CD8-positive, alpha-beta memory T cell (primary cell): ENCODE measurements around the gene VPS13A. TPM values are rescaled to one million over a fixed set of nuclear protein-coding genes. Genes with fewer than 3 reads are reported as not detected.
"Not testable (repeated sequence)": the region's sequence is repeated elsewhere in the genome, so short reads cannot be mapped to it uniquely, and the experiment has no call there.

Experiments used
- CTCF ChIA-PET: fragments of 350-600 bp; sonication (Branson Sonifier 250); formaldehyde crosslinking; loops from one replicate; lab custom pipeline; 2021; ENCODE audit warnings: antibody characterized with exemption; lab: Charles Lee
- POLR2A ChIA-PET: fragments of 350-600 bp; sonication (Branson Sonifier 250); formaldehyde crosslinking; loops from one replicate; lab custom pipeline; 2021; ENCODE audit warnings: antibody characterized with exemption; lab: Charles Lee
- DNase-seq, 5 donors: peaks; one replicate each; pipeline versions ENCODE4 v3.0.0 to v3.0.0-alpha.2; 2020 to 2022; ENCODE audit warnings: mixed read lengths in 1 of 5
- H3K27ac ChIP-seq: one replicate; pipeline ENCODE4 v1.7.0; 2013; ENCODE audit warnings: low read depth, mild to moderate bottlenecking, low read length, moderate library complexity
- H3K27me3 ChIP-seq: 2 replicates; pipeline ENCODE4 v1.7.0; 2013; ENCODE audit warnings: low read length, mild to moderate bottlenecking; ENCODE audit not compliant: insufficient read depth, poor library complexity, severe bottlenecking
- H3K36me3 ChIP-seq: 2 replicates; pipeline ENCODE4 v1.7.0; 2013; ENCODE audit warnings: mild to moderate bottlenecking, low read length, moderate library complexity; ENCODE audit not compliant: insufficient read depth
- H3K4me1 ChIP-seq: 2 replicates; pipeline ENCODE4 v1.7.0; 2013; ENCODE audit warnings: mild to moderate bottlenecking, low read length, moderate library complexity; ENCODE audit not compliant: insufficient read depth
- H3K4me3 ChIP-seq: 2 replicates; pipeline ENCODE4 v1.7.0; 2013; ENCODE audit warnings: mild to moderate bottlenecking, low read length
- H3K9me3 ChIP-seq: 2 replicates; pipeline ENCODE4 v1.7.0; 2013; ENCODE audit warnings: mild to moderate bottlenecking, low read length
- H3K27ac Mint-ChIP-seq, 8 donors: one replicate each; pipeline ENCODE4 v1.8.0; 2020 to 2021; ENCODE audit warnings: mixed read lengths in 8 of 8, mild to moderate bottlenecking in 6 of 8, inconsistent platforms in 3 of 8, moderate library complexity in 3 of 8
- H3K27me3 Mint-ChIP-seq, 2 donors: one replicate each; pipeline ENCODE4 v1.8.0; 2020 to 2021; ENCODE audit warnings: mixed read lengths in 2 of 2, mild to moderate bottlenecking in 1 of 2, moderate library complexity in 1 of 2
- H3K36me3 Mint-ChIP-seq, 3 donors: one replicate each; pipeline ENCODE4 v1.8.0; 2020 to 2021; ENCODE audit warnings: mixed read lengths in 3 of 3, inconsistent platforms in 1 of 3, mild to moderate bottlenecking in 1 of 3
- H3K4me1 Mint-ChIP-seq, 3 donors: one replicate each; pipeline ENCODE4 v1.8.0; 2020 to 2021; ENCODE audit warnings: mixed read lengths in 3 of 3, inconsistent platforms in 1 of 3, mild to moderate bottlenecking in 1 of 3
- H3K4me3 Mint-ChIP-seq, 7 donors: one replicate each; pipeline ENCODE4 v1.8.0; 2020 to 2021; ENCODE audit warnings: mixed read lengths in 7 of 7, mild to moderate bottlenecking in 6 of 7, moderate library complexity in 4 of 7, inconsistent platforms in 2 of 7
- H3K9me3 Mint-ChIP-seq, 5 donors: one replicate each; pipeline ENCODE4 v1.8.0; 2020 to 2022; ENCODE audit warnings: mixed read lengths in 5 of 5, mild to moderate bottlenecking in 3 of 5, moderate library complexity in 2 of 5, inconsistent platforms in 1 of 5
- polyA plus RNA-seq: library from polyadenylated mRNA; unstranded; fragments of 300-500 nt; fragmentation: Illumina TruSeq; gene quantifications from one replicate; pipeline ENCODE4 v1.2.3, GENCODE V29; 2021
- total RNA-seq, 2 experiments: library from RNA; stranded (reverse); gene quantifications; one replicate each; pipeline ENCODE4 v1.2.3, GENCODE V29; 2021

VPS13A gene
- total and polyA plus RNA-seq, 3 experiments from 2014 or later = 4.4 to 29.8 (median 29.7) TPM

DNA sequence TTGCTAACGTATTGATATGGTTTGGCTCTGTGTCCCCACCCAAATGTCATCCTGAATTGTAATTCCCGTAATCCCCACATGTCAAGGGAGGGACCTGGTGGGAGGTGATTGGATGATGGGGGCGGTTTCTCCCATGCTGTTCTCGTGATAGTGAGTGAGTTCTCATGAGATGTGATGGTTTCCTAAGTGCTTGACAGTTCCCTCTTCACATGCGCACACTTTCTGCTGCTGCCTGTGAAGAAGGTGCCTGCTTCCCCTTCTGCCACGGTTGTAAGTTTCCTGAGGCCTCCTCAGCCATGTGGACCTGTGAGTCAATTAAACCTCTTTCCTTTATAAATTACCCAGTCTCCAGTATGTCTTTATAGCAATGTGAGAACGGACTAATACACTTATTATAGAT is 263.8 kb downstream of the VPS13A start:
- POLR2A ChIA-PET, H3K27ac ChIP-seq, DNase-seq, H3K27me3 Mint-ChIP-seq, H3K9me3 ChIP-seq, H3K4me1 Mint-ChIP-seq, H3K9me3 Mint-ChIP-seq, H3K27ac Mint-ChIP-seq, H3K4me3 Mint-ChIP-seq, H3K36me3 Mint-ChIP-seq, H3K27me3 ChIP-seq, H3K36me3 ChIP-seq, H3K4me1 ChIP-seq, H3K4me3 ChIP-seq: not testable (repeated sequence)
- CTCF ChIA-PET = interaction anchor here (7.0 kb wide), 1 partner anchor 16 kb away, joined by 33 read pairs; no protein-coding TSS in a partner anchor

DNA sequence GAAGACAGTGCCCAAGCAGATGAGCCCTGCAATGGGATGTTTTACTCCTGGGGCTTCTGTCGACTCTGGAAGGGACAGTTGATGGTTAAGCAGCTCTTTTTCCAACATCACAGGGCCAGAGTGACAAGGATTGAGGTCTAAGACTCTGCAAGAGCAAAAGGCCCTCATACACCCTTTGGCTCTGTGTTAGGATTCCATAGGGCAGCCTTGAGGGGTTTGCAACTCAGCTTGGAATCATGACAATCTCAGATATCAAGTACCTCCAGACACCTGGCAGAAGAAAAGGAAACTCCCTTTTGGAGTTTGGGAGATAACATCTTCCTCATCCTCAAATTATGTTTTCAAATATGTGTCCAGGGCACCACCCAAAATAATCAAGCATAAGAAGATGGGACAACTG is 265.1 kb downstream of the VPS13A start:
- CTCF ChIA-PET = interaction anchor here (1.7 to 7.0 kb wide), 2 partner anchors 11 to 15 kb away, joined by 5 to 33 read pairs; no protein-coding TSS in a partner anchor
- H3K27me3 ChIP-seq = no peaks in the 10 kb centered on the region
- H3K27ac ChIP-seq = no peak overlapping the region
- no peak for DNase-seq
- H3K36me3 Mint-ChIP-seq = peaks cover 0 to 2% (median 2%) of the 10 kb centered on the region in 3 donors
- H3K36me3 ChIP-seq = no peaks in the 10 kb centered on the region
- no peaks in the 10 kb centered on the region for H3K4me1 ChIP-seq
- no peaks in the 10 kb centered on the region for H3K4me1 Mint-ChIP-seq
- no peaks in the 10 kb centered on the region for H3K9me3 ChIP-seq
- peaks cover 5 to 14% of the 10 kb centered on the region in 2 donors for H3K27me3 Mint-ChIP-seq
- POLR2A ChIA-PET = no interaction called here
- H3K4me3 Mint-ChIP-seq = no peak overlapping the region
- peaks cover 0 to 2% (median 1%) of the 10 kb centered on the region in 5 donors for H3K9me3 Mint-ChIP-seq
- no peak overlapping the region for H3K4me3 ChIP-seq
- no peak overlapping the region for H3K27ac Mint-ChIP-seq

DNA sequence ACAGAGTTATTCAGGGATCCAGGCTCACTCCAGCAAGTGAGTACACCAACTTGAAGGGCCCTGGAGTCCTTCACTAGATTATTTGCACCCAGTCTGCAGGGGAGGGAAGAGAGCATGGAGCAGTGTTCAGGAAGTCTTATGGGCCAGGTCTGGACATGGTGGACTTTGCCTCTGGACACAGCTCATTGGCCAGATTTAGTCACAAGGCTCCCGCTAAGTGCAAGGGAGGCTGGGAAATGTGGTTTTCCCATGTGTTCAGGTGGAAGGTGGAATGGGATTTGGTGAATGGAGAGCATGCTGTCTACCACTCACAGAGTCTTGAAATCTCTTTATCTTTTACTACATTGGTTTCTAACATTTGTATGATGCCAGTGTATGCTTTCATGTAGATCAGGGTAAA is 270.3 kb downstream of the VPS13A start:
- ChIA-PET POLR2A (no interaction called here), CTCF (no interaction called here)
- no peak overlapping the region for H3K27ac ChIP-seq
- Mint-ChIP-seq H3K4me1 (no peaks in the 10 kb centered on the region), H3K36me3 (peaks cover 0 to 5% (median 0%) of the 10 kb centered on the region in 3 donors), H3K27me3 (peaks cover 8 to 44% of the 10 kb centered on the region in 2 donors), H3K27ac (no peak overlapping the region), H3K9me3 (peaks cover 0 to 6% (median 4%) of the 10 kb centered on the region in 5 donors), H3K4me3 (no peak overlapping the region)
- no peaks in the 10 kb centered on the region for H3K9me3 ChIP-seq
- no peak overlapping the region for H3K4me3 ChIP-seq
- H3K4me1 ChIP-seq = no peaks in the 10 kb centered on the region
- H3K27me3 ChIP-seq = no peaks in the 10 kb centered on the region
- DNase-seq = no peak
- no peaks in the 10 kb centered on the region for H3K36me3 ChIP-seq

DNA sequence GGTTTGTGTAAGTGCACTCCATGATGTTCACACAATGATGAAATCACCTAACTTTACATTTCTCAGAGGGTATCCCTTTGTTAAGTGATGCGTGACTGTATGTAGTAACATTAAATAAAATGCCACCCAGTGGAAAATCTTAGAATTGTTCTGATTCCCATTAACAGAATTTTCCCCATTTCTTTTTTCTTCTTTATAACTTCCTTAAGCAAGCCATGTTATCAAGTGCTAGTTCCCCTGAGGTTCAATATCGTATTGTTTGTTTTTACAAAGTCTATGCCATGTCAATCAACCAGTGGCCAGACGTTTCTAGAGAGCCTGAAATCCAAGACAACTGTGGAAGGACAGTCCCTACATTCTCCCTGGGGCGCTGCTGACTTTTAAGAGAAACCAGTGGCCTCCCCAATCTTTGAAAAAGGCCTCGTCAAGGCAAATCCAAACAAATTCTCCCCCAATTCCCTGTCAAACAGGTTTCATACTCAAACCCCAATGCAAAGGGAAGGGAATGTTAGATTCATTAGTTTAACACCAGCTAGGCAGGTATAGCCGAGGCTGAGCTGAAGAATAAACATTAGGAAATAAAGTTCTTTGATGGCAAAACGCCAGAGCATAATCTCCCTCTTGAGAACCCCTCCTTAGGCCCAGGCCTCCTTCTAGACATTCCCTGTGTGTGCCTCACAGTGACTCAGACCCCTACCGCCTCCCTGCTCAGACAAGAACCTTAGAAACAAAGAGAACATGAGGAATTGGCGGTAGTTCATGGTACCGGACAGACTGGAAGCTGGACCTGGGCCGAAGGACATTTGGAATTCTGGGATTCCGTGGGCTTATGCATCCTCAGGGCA is 272.1 kb downstream of the VPS13A start:
- peaks cover 0 to 6% (median 4%) of the 10 kb centered on the region in 5 donors for H3K9me3 Mint-ChIP-seq
- H3K27ac Mint-ChIP-seq = no peak overlapping the region
- no peak overlapping the region for H3K4me3 ChIP-seq
- H3K27me3 ChIP-seq = no peaks in the 10 kb centered on the region
- H3K9me3 ChIP-seq = no peaks in the 10 kb centered on the region
- peaks cover 0 to 5% (median 0%) of the 10 kb centered on the region in 3 donors for H3K36me3 Mint-ChIP-seq
- CTCF ChIA-PET = no interaction called here
- POLR2A ChIA-PET = no interaction called here
- no peaks in the 10 kb centered on the region for H3K4me1 ChIP-seq
- H3K36me3 ChIP-seq = no peaks in the 10 kb centered on the region
- DNase-seq = no peak
- no peak overlapping the region for H3K27ac ChIP-seq
- H3K27me3 Mint-ChIP-seq = peaks cover 8 to 43% of the 10 kb centered on the region in 2 donors
- H3K4me3 Mint-ChIP-seq = no peak overlapping the region
- peaks cover 6 to 10% (median 7%) of the 10 kb centered on the region in 3 donors for H3K4me1 Mint-ChIP-seq

DNA sequence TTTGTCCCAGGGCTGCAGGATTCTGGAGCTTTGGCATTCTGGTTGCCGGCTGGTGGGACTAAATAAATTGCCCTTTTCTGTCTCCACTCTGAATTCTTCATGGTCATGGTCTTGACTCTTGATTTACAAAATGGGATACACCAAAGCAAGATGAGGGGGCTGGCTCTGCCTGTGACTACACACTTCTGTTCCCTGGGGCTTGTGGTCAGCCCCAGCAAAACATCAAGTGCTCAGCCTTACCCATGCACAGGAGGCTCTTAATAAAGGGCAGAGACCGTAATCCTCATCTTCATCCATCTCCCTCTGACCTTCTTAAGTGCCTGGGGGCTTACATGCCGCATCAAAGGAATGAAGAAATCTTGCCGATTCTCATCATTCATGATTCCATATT is 272.7 kb downstream of the VPS13A start:
- H3K4me3 Mint-ChIP-seq = no peak overlapping the region
- no peaks in the 10 kb centered on the region for H3K9me3 ChIP-seq
- H3K27ac ChIP-seq = no peak overlapping the region
- no peaks in the 10 kb centered on the region for H3K27me3 ChIP-seq
- CTCF ChIA-PET = no interaction called here
- H3K36me3 Mint-ChIP-seq = peaks cover 0 to 5% (median 0%) of the 10 kb centered on the region in 3 donors
- H3K4me1 Mint-ChIP-seq = peaks cover 6 to 10% (median 7%) of the 10 kb centered on the region in 3 donors
- DNase-seq = no peak
- H3K27ac Mint-ChIP-seq = no peak overlapping the region
- no peaks in the 10 kb centered on the region for H3K4me1 ChIP-seq
- POLR2A ChIA-PET = no interaction called here
- H3K9me3 Mint-ChIP-seq = peaks cover 0 to 6% (median 4%) of the 10 kb centered on the region in 5 donors
- H3K27me3 Mint-ChIP-seq = peaks cover 6 to 39% of the 10 kb centered on the region in 2 donors
- H3K36me3 ChIP-seq = no peaks in the 10 kb centered on the region
- H3K4me3 ChIP-seq = no peak overlapping the region

DNA sequence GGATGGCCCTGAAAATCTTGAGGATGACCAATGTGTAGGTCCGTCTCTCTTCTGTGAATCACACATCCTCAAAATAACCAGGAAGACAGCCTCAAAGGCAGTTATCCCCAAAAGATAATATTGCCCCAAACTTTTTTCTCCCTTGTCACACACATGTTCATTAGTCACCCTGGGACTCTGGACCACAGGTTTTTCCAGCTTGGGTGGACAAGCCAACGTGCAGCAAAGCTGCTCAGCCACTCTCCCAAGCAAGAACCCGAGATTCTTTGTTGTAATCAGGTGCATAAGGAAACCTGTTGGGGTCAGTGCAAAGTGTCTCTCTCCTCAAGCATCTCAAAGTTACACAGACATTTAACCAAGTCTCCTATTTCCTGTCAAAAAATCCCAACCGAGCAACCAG is 274.2 kb downstream of the VPS13A start:
- POLR2A ChIA-PET = no interaction called here
- Histone ChIP-seq H3K4me3 (no peak overlapping the region), H3K27me3 (no peaks in the 10 kb centered on the region), H3K36me3 (no peaks in the 10 kb centered on the region), H3K27ac (no peak overlapping the region), H3K9me3 (no peaks in the 10 kb centered on the region), H3K4me1 (no peaks in the 10 kb centered on the region)
- CTCF ChIA-PET = interaction anchor here (1.2 kb wide), 1 partner anchor 12 kb away, joined by 3 read pairs; no protein-coding TSS in a partner anchor
- Mint-ChIP-seq H3K27me3 (peaks cover 6 to 39% of the 10 kb centered on the region in 2 donors), H3K4me3 (no peak overlapping the region), H3K4me1 (peaks cover 6 to 10% (median 7%) of the 10 kb centered on the region in 3 donors), H3K27ac (no peak overlapping the region), H3K9me3 (peaks cover 0 to 6% (median 4%) of the 10 kb centered on the region in 5 donors), H3K36me3 (peaks cover 0 to 5% (median 0%) of the 10 kb centered on the region in 3 donors)
- DNase-seq = no peak

DNA sequence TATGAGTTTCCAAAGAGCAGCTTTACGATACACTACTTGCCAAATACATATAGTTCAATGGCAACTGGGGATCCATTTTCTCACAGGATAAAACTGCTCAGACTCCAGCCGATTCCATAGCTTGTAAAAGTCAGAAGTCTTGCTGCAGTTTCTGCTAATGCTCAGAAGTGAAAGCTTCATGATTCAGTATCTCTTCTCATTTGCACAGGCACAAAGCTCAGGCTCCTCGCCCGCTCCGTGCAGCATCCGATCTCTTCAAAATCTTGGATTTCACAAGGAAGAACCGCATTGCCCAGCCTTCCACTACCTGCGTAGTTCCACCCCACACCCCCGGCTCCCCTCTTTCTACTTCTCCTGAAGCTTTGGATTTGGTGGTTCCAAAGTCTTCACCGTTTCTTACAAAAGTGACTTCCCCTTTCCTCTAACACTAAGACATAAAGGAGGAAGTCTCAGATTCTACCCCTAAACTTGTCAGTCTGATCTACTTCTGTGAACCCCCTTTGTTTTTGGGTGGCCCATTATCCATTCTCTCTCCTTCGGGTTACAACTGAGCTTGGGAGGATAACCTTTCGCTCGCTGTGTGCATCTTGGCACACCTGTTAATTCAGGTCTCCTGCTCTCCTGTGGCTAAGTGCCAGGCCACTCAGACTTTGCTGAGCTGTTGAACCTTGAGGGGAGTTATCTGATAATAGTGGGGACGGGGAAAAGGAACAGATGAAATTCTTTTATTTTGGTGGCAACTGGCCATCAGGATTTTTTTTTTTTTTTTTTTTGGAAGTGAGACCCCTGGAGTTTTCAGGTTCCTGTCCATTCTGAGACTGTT is 276.7 kb downstream of the VPS13A start:
- ChIA-PET POLR2A (no interaction called here), CTCF (interaction anchor here (0.7 to 1.8 kb wide), 3 partner anchors 11 to 287 kb away, joined by 4 to 6 read pairs (median 5); no protein-coding TSS in a partner anchor)
- H3K9me3 ChIP-seq = no peaks in the 10 kb centered on the region
- peaks cover 0 to 2% (median 0%) of the 10 kb centered on the region in 5 donors for H3K9me3 Mint-ChIP-seq
- H3K27me3 Mint-ChIP-seq = peaks cover 6 to 26% of the 10 kb centered on the region in 2 donors
- H3K27ac Mint-ChIP-seq = peak overlapping the region in 4 of 8 donors; percentile 14 to 36 (median 22)
- H3K4me3 ChIP-seq = peak overlapping the region; percentile 27
- no peaks in the 10 kb centered on the region for H3K36me3 ChIP-seq
- peaks cover 10 to 18% (median 13%) of the 10 kb centered on the region in 3 donors for H3K4me1 Mint-ChIP-seq
- H3K4me1 ChIP-seq = no peaks in the 10 kb centered on the region
- peak overlapping the region in 5 of 7 donors; percentile 66 to 76 (median 72) for H3K4me3 Mint-ChIP-seq
- H3K36me3 Mint-ChIP-seq = no peaks in the 10 kb centered on the region
- no peaks in the 10 kb centered on the region for H3K27me3 ChIP-seq
- no peak for DNase-seq
- H3K27ac ChIP-seq = no peak overlapping the region
